Hindlimb muscle (tissue), 1 donor: ENCODE results near the gene PLPPR4. TPM values are rescaled to one million over a fixed set of nuclear protein-coding genes. Genes with fewer than 3 reads are reported as not detected.
"Not testable (repeated sequence)": the region's sequence is repeated elsewhere in the genome, so short reads cannot be mapped to it uniquely, and the experiment has no call there.

Experiments used
- DNase-seq: peaks from one replicate; pipeline ENCODE4 v3.0.0-alpha.2; 2013
- polyA plus RNA-seq: library from polyadenylated mRNA; unstranded; fragments of 120-200 nt; gene quantifications from one replicate; pipeline ENCODE4 v1.2.1, GENCODE V29; 2013; ENCODE audit not compliant: insufficient read length

Gene PLPPR4
- polyA plus RNA-seq, 1 donor: 8.8 TPM

- DNase-seq: no peak
These were observed 3.7 kb downstream of the PLPPR4 start for GRCh38 chr1:99268021-99268420.

- DNase-seq: no peak
These were observed 5.0 kb downstream of the PLPPR4 start for GRCh38 chr1:99269321-99269720.

GRCh38 chr1:99270646-99271045 is 6.4 kb downstream of the PLPPR4 start:
- no peak for DNase-seq

GRCh38 chr1:99271249-99271648 is 7.0 kb downstream of the PLPPR4 start:
- DNase-seq: no peak

- no peak for DNase-seq
These were observed 12.8 kb downstream of the PLPPR4 start for GRCh38 chr1:99277066-99277465.

GRCh38 chr1:99279525-99279924 is 15.2 kb downstream of the PLPPR4 start:
- DNase-seq: no peak

- DNase-seq: no peak
These were observed 16.8 kb downstream of the PLPPR4 start for GRCh38 chr1:99281105-99281504.

- DNase-seq: no peak
These were observed 18.2 kb downstream of the PLPPR4 start for GRCh38 chr1:99282536-99282935.

GRCh38 chr1:99283521-99283920 is 19.2 kb downstream of the PLPPR4 start:
- DNase-seq: not testable (repeated sequence)

GRCh38 chr1:99292886-99293285 is 28.6 kb downstream of the PLPPR4 start:
- no peak for DNase-seq

GRCh38 chr1:99297923-99298322 is 33.6 kb downstream of the PLPPR4 start:
- DNase-seq: no peak

- no peak for DNase-seq
These were observed 40.5 kb downstream of the PLPPR4 start for GRCh38 chr1:99304725-99305282.

GRCh38 chr1:99305626-99306025 is 41.3 kb downstream of the PLPPR4 start:
- DNase-seq: no peak

GRCh38 chr1:99306056-99306455 is 41.8 kb downstream of the PLPPR4 start:
- no peak for DNase-seq

GRCh38 chr1:99306644-99307043 is 42.4 kb downstream of the PLPPR4 start:
- no peak for DNase-seq

GRCh38 chr1:99315305-99315704 is 51.0 kb downstream of the PLPPR4 start:
- no peak for DNase-seq

GRCh38 chr1:99326215-99326949 is 62.1 kb downstream of the PLPPR4 start:
- DNase-seq: no peak

GRCh38 chr1:99327357-99327756 is 63.1 kb downstream of the PLPPR4 start:
- DNase-seq: no peak

- DNase-seq: no peak
These were observed 63.9 kb downstream of the PLPPR4 start for GRCh38 chr1:99328171-99328570.

GRCh38 chr1:99331083-99331482 is 66.8 kb downstream of the PLPPR4 start:
- DNase-seq: no peak

GRCh38 chr1:99331636-99332035 is 67.3 kb downstream of the PLPPR4 start:
- DNase-seq: no peak

GRCh38 chr1:99332561-99332960 is 68.3 kb downstream of the PLPPR4 start:
- no peak for DNase-seq

GRCh38 chr1:99334991-99335390 is 70.7 kb downstream of the PLPPR4 start:
- no peak for DNase-seq

- no peak for DNase-seq
These were observed 82.9 kb downstream of the PLPPR4 start for GRCh38 chr1:99347041-99347684.
